ENCODE results near the gene DNM2.
"Not testable (repeated sequence)": the region's sequence is repeated elsewhere in the genome, so short reads cannot be mapped to it uniquely, and the experiment has no call there.

Gene DNM2

DNA sequence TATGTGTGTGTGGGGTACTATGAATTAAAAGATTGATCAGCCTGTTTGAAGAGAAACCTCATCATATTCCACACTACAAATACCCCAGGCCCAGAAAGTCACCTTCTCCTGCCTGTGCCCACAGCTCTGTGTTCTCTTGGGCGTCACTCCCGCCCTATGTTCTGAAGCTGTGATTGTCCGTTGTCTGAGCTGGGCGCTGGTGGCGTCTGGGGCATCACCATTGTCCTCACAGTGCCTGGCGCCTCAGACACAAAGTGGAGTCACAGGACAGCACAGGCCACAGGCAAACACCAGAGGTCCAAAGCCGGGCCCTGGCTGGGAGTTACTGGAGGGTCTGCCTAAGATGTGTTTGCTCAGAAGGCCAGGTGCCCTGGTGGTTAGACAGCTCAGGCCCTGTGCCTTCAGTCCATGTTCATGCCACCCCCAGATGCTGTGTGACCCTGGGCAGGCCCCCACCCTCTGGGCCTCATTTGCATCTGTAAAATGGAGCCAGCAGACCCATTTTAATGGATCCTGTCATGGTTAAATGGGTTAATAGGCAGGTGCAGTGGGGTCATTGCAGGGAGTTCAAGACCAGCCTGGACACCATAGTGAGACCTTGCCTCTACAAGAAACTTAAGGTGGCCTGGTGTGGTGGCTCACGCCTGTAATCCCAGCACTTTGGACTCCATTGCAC is 34.5 kb downstream of the DNM2 start:
- no peak for DNase-seq (ENCODE audit: low read depth)
- TF ChIP-seq CTCF (IDR thresholded peaks at IDR 0.05; ENCODE audit: control insufficient read depth, extremely low read depth, insufficient read depth): no peak
- H3K4me3 ChIP-seq (ENCODE audit: low read depth, low read length): no peak overlapping the region

DNA sequence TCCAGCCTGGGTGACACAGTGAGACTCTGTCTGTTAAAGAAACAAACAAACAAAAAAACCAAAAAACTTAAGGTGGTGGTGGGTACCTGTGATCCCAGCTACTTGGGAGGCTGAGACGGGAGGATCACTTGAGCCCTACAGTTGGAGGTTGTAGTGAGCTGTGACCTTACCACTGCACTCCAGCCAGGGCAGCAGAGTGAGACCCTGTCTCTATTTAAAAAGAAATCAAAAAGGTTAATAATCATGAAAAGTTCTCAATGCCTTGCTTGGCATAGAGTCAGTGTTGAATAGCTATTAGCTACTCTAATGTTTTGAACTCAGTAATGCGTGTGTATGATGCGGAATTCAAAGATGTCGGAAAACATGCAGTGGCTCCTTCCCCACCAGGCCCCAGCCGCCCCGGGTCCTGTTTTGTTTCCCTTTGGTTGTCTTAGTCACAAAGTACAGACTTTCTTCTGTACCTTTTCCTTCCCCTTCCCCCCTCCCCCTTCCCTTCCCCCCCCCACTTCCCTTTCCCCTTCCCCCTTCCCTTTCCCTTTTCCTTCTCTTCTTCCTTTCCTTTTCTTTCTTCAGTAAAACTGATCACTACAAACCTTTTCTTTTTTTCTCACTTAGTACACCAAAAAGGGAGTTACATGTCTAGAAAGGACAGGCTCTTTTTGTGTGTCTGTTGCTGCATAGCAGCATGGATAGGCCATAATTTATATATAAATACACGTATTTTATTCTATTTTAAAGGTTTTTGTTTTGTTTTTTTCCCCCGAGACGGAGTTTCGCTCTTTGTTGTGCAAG is 35.2 kb downstream of the DNM2 start:
- no peak for DNase-seq (ENCODE audit: low read depth)
- no peak for TF ChIP-seq CTCF (IDR thresholded peaks at IDR 0.05; ENCODE audit: control insufficient read depth, extremely low read depth, insufficient read depth)
- no peak overlapping the region for H3K4me3 ChIP-seq (ENCODE audit: low read depth, low read length)

DNA sequence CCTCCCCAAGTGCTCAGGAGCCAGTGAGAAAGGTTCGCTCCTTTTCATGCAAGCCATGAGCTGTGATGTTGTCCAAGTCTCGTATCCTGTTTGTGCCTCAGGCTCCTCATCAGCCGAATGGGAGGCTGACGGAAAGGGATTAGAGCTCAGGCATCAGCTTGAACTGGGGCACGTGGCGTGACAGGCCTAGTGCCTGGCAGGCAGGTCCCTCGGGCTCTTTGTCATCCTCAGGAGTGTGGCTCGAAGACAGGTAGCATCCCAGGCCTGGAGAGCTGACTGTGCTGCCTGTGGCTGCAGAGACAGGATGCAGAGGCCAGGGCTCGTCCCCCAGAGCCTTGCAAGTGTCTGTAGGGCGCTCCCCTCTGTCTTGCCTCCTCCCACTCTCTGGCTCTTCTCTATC is 38.5 kb downstream of the DNM2 start:
- no peak overlapping the region for H3K4me3 ChIP-seq (ENCODE audit: low read depth, low read length)
- no peak for TF ChIP-seq CTCF (IDR thresholded peaks at IDR 0.05; ENCODE audit: control insufficient read depth, extremely low read depth, insufficient read depth)
- no peak for DNase-seq (ENCODE audit: low read depth)

DNA sequence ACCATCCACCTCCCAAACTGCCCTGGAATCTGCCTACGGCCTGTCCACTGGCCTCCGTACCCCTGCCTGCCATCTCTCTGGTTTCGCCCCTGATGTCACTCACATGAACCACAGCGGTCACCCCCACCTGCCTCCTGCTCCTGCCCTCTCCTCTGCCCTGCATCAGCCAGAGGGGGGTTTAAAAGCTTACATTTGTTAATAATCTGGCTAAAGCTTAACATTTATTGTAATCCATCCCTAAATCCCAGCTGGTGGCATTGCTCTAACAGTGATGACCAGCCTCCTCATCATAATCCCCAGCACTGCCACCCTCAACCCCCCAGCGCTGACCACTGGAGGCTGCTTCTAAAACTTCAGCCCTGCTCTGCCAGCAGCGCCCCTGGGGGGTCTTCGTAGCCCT is 38.9 kb downstream of the DNM2 start:
- H3K4me3 ChIP-seq (ENCODE audit: low read depth, low read length): no peak overlapping the region
- no peak for TF ChIP-seq CTCF (IDR thresholded peaks at IDR 0.05; ENCODE audit: control insufficient read depth, extremely low read depth, insufficient read depth)
- no peak for DNase-seq (ENCODE audit: low read depth)

GRCh38 chr19:10758050-10758449 is 40.2 kb downstream of the DNM2 start:
- H3K4me3 ChIP-seq (ENCODE audit: low read depth, low read length); DNase-seq (ENCODE audit: low read depth): not testable (repeated sequence)

DNA sequence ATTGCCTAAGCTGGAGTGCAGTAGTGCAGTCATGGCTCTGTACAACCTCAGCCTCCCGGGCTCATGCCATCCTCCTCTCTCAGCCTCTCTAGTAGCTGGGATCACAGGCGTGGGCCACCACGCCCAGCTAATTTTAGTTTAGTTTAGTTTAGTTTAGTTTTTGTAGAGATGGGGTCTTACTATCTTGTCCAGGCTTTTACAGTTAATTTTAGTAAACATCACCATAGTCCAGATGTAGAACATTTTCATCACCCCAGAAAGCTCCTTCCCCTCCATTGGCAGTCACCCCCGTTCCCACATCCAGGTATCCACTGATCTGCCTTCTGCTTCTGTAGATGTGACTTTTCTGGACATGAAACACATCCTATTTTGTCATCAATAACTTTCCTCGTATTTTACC is 41.1 kb downstream of the DNM2 start:
- no peak for TF ChIP-seq CTCF (IDR thresholded peaks at IDR 0.05; ENCODE audit: control insufficient read depth, extremely low read depth, insufficient read depth)
- no peak for DNase-seq (ENCODE audit: low read depth)
- H3K4me3 ChIP-seq (ENCODE audit: low read depth, low read length): no peak overlapping the region

DNA sequence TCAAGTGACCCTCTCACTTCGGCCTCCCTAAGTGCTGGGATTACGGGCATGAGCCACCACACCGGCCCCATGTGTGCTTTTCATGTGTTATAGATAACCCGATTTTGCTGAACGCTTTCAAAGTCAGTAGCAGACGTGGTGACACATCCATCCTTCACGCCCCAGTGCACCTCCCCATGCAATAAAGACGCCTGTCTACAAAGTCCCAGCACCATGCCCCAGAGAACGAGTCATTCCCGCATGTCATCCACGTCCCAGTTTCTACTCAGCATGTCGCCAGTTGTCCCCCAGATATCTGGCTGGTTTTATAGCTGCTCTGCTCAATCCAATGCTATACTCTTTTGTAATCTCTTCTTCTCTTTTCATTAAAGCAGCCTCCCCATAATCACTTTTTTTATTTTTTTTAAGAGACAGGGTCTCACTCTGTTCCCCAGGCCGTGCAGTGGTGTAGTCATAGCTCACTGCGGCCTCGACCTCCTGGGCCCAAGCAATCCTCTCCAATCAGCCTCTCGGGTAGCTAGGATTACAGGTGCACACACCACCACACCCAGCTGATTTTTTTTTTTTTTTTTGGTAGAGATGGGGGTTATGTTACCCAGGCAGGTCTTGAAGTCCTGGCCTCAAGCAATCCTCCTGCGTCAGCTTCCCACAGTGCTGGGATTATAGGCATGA is 42.5 kb downstream of the DNM2 start:
- no peak overlapping the region for H3K4me3 ChIP-seq (ENCODE audit: low read depth, low read length)
- no peak for TF ChIP-seq CTCF (IDR thresholded peaks at IDR 0.05; ENCODE audit: control insufficient read depth, extremely low read depth, insufficient read depth)
- no peak for DNase-seq (ENCODE audit: low read depth)
